PC-3 (cell line): Measurements from ENCODE around the gene ASCL5. TPM values are rescaled to one million over a fixed set of nuclear protein-coding genes. Genes with fewer than 3 reads are reported as not detected.
A peak's percentile ranks its signal among the peaks of the same experiment; 100 is the strongest.

ENCODE experiments used
- ATAC-seq: fragments of 200-7000 bp; cut with Tn5 transposase; 2 replicates; pipeline ENCODE4 v1.9.1; 2020; ENCODE audit warnings: mild to moderate bottlenecking, moderate library complexity
- BruUV-seq: library from RNA; stranded (reverse); fragments of 400-500 nt; replicated peaks from 2 replicates; lab custom pipeline; 2021; lab: Mats Ljungman, UMichigan
- CTCF ChIA-PET: fragments of 300-600 bp; sonication (Branson Sonifier 250); formaldehyde crosslinking; loops from one replicate; lab custom pipeline; 2022; ENCODE audit warnings: antibody characterized with exemption; lab: Charles Lee
- POLR2A ChIA-PET: fragments of 300-600 bp; sonication (Branson Sonifier 250); formaldehyde crosslinking; loops from one replicate; lab custom pipeline; 2022; ENCODE audit warnings: antibody characterized with exemption; ENCODE audit not compliant: unreplicated experiment; lab: Charles Lee
- DNase-seq: peaks from one replicate; pipeline ENCODE4 v3.0.0-alpha.2; 2015
- H2AFZ ChIP-seq: fragments of 300-600 bp; sonication (generic); 2 replicates; pipeline ENCODE4 v1.6.0; 2016; ENCODE audit warnings: antibody characterized with exemption, low read length
- H3F3A ChIP-seq: fragments of 300-600 bp; sonication (generic); one replicate; pipeline ENCODE4 v1.6.0; 2017; ENCODE audit warnings: antibody characterized with exemption, low read length, control low read depth, mild to moderate bottlenecking; ENCODE audit not compliant: unreplicated experiment
- H3K27ac ChIP-seq: fragments of 300-600 bp; sonication (generic); 2 replicates; pipeline ENCODE4 v1.5.1; 2016; ENCODE audit warnings: mild to moderate bottlenecking, low read length
- H3K27me3 ChIP-seq: fragments of 300-600 bp; sonication (generic); 2 replicates; pipeline ENCODE4 v1.6.1; 2016; ENCODE audit warnings: low read length, mixed read lengths
- H3K36me3 ChIP-seq: fragments of 300-600 bp; sonication (generic); 2 replicates; pipeline ENCODE4 v1.6.1; 2016; ENCODE audit warnings: low read depth, mixed run types, low read length, mixed read lengths
- H3K4me1 ChIP-seq: fragments of 300-600 bp; sonication (generic); 2 replicates; pipeline ENCODE4 v1.5.1; 2016; ENCODE audit warnings: low read length; ENCODE audit not compliant: insufficient read depth
- H3K4me2 ChIP-seq: fragments of 300-600 bp; sonication (generic); 2 replicates; pipeline ENCODE4 v1.6.0; 2016; ENCODE audit warnings: low read length
- H3K4me3 ChIP-seq: fragments of 300-600 bp; sonication (generic); 2 replicates; pipeline ENCODE4 v1.5.1; 2016; ENCODE audit warnings: mild to moderate bottlenecking, low read length, mixed read lengths
- H3K79me2 ChIP-seq: fragments of 300-600 bp; sonication (generic); 2 replicates; pipeline ENCODE4 v1.6.1; 2017; ENCODE audit warnings: low read length, mixed read lengths
- H3K9ac ChIP-seq: fragments of 300-600 bp; sonication (generic); 2 replicates; pipeline ENCODE4 v1.6.0; 2016; ENCODE audit warnings: mild to moderate bottlenecking, low read length
- H3K9me2 ChIP-seq: fragments of 300-600 bp; sonication (generic); replicated peaks from 2 replicates; pipeline ENCODE4 v1.6.1; 2016; ENCODE audit warnings: mixed run types, low read length, mixed read lengths
- H3K9me3 ChIP-seq: fragments of 300-600 bp; sonication (generic); 2 replicates; pipeline ENCODE4 v1.6.1; 2016; ENCODE audit warnings: low read length, mixed read lengths
- H4K20me1 ChIP-seq: fragments of 300-600 bp; sonication (generic); 2 replicates; pipeline ENCODE4 v1.6.1; 2016; ENCODE audit warnings: low read length, mixed read lengths
- CTCF ChIP-seq: fragments of 300-600 bp; sonication (generic); conservative IDR thresholded peaks from 2 replicates; pipeline ENCODE4 v1.5.1; 2017; ENCODE audit warnings: antibody characterized with exemption, low read depth, mild to moderate bottlenecking, low read length
- EZH2 ChIP-seq: fragments of 300-600 bp; sonication (generic); IDR thresholded peaks from one replicate; pipeline ENCODE4 v1.6.1; 2017; ENCODE audit warnings: antibody characterized with exemption, mild to moderate bottlenecking, low read length; ENCODE audit not compliant: unreplicated experiment
- EZH2phosphoT487 ChIP-seq: fragments of 300-600 bp; sonication (generic); IDR thresholded peaks from 2 replicates; pipeline ENCODE4 v1.6.1; 2018; ENCODE audit warnings: mild to moderate bottlenecking, antibody characterized with exemption, low read length, borderline replicate concordance
- intact Hi-C: fragments of 100-400 bp; cut with micrococcal nuclease; formaldehyde crosslinking; loops from 2 replicates; pipeline ENCODE4 v1.9.0; 2023
- total RNA-seq: library from RNA; depleted of rRNA; stranded (reverse); fragments of >200 nt; gene quantifications from 2 replicates; pipeline ENCODE4 v1.2.3, GENCODE V29; 2014

Gene ASCL5
- total RNA-seq, 1 experiment from 2014 or later: 3.1 TPM

- Histone ChIP-seq H3K4me3 (no peak overlapping the region), H3K9me2 (no peaks in the 10 kb centered on the region), H2AFZ (no peak overlapping the region), H3F3A (no peaks in the 10 kb centered on the region), H3K4me1 (no peaks in the 10 kb centered on the region), H3K79me2 (no peaks in the 10 kb centered on the region), H4K20me1 (no peaks in the 10 kb centered on the region), H3K36me3 (no peaks in the 10 kb centered on the region), H3K27me3 (peaks cover 65% of the 10 kb centered on the region), H3K4me2 (no peak overlapping the region), H3K27ac (no peak overlapping the region), H3K9me3 (no peaks in the 10 kb centered on the region), H3K9ac (no peak overlapping the region)
- DNase-seq: no peak
- ChIA-PET POLR2A (interaction anchor here (0.6 kb wide), 1 partner anchor 260 kb away, joined by 12 read pairs; no protein-coding TSS in a partner anchor), CTCF (no interaction called here)
- BruUV-seq: no TSS peak
- intact Hi-C loops: no loop called here
- TF ChIP-seq CTCF (no peak), EZH2phosphoT487 (no peak), EZH2 (no peak)
- no peak for ATAC-seq
Measured at GRCh38 chr1:201103666-201104065, 23.3 kb downstream of the ASCL5 start.

- no TSS peak for BruUV-seq
- no peaks in the 10 kb centered on the region for H3K9me2 ChIP-seq
- H2AFZ ChIP-seq: no peak overlapping the region
- POLR2A ChIA-PET: interaction anchor here (0.6 kb wide), 1 partner anchor 121 kb away, joined by 5 read pairs; no protein-coding TSS in a partner anchor
- no peaks in the 10 kb centered on the region for H3F3A ChIP-seq
- no peak overlapping the region for H3K9ac ChIP-seq
- H3K4me3 ChIP-seq: no peak overlapping the region
- no peaks in the 10 kb centered on the region for H3K9me3 ChIP-seq
- no peak for TF ChIP-seq EZH2phosphoT487
- TF ChIP-seq CTCF: no peak
- no peak for TF ChIP-seq EZH2
- no peaks in the 10 kb centered on the region for H3K4me1 ChIP-seq
- no peaks in the 10 kb centered on the region for H3K36me3 ChIP-seq
- no peaks in the 10 kb centered on the region for H4K20me1 ChIP-seq
- H3K27ac ChIP-seq: no peak overlapping the region
- no peak overlapping the region for H3K4me2 ChIP-seq
- intact Hi-C loops: no loop called here
- H3K79me2 ChIP-seq: no peaks in the 10 kb centered on the region
- peaks cover 81% of the 10 kb centered on the region for H3K27me3 ChIP-seq
- ATAC-seq (no peak), DNase-seq (peak; percentile 28)
- CTCF ChIA-PET: no interaction called here
Measured at GRCh38 chr1:201100169-201100930, 26.6 kb downstream of the ASCL5 start.
